GM23338 (cell line): ENCODE measurements around the gene SNX30. TPM values are rescaled to one million over a fixed set of nuclear protein-coding genes. Genes with fewer than 3 reads are reported as not detected.

ENCODE experiments used
- ATAC-seq: fragments of 200-7000 bp; cut with Tn5 transposase; 3 replicates; pipeline ENCODE4 v1.9.1; 2020
- DNase-seq: peaks from one replicate; pipeline ENCODE4 v3.0.0-alpha.2; 2015; ENCODE audit warnings: low spot score
- H2AFZ ChIP-seq: fragments of 200-600 bp; sonication (generic); 2 replicates; pipeline ENCODE4 v1.8.0; 2016; ENCODE audit warnings: antibody characterized with exemption, mild to moderate bottlenecking, moderate library complexity
- H3F3A ChIP-seq: fragments of 200-600 bp; sonication (generic); replicated peaks from 2 replicates; pipeline ENCODE4 v1.8.0; 2017; ENCODE audit warnings: antibody characterized with exemption, mixed run types, low read depth
- H3K27ac ChIP-seq: fragments of 200-600 bp; sonication (generic); 2 replicates; pipeline ENCODE4 v1.6.1; 2016; ENCODE audit warnings: low read depth
- H3K27me3 ChIP-seq: fragments of 200-600 bp; sonication (generic); 2 replicates; pipeline ENCODE4 v1.8.0; 2016; ENCODE audit warnings: mild to moderate bottlenecking, mixed run types, moderate library complexity; ENCODE audit not compliant: insufficient read depth
- H3K36me3 ChIP-seq: fragments of 200-600 bp; sonication (generic); 2 replicates; pipeline ENCODE4 v1.8.0; 2016; ENCODE audit warnings: mild to moderate bottlenecking; ENCODE audit not compliant: insufficient read depth
- H3K4me1 ChIP-seq: fragments of 200-600 bp; sonication (generic); 2 replicates; pipeline ENCODE4 v1.8.0; 2016; ENCODE audit warnings: mild to moderate bottlenecking, moderate library complexity; ENCODE audit not compliant: insufficient read depth
- H3K4me2 ChIP-seq: fragments of 200-600 bp; sonication (generic); 2 replicates; pipeline ENCODE4 v1.7.1; 2017; ENCODE audit warnings: mixed run types
- H3K4me3 ChIP-seq: fragments of 200-600 bp; sonication (generic); 2 replicates; pipeline ENCODE4 v1.6.1; 2016; ENCODE audit warnings: mixed run types
- H3K79me2 ChIP-seq: fragments of 200-600 bp; sonication (generic); replicated peaks from 2 replicates; pipeline ENCODE4 v1.8.0; 2017; ENCODE audit warnings: mild to moderate bottlenecking; ENCODE audit not compliant: insufficient read depth
- H3K9me2 ChIP-seq: fragments of 200-600 bp; sonication (generic); 2 replicates; pipeline ENCODE4 v1.8.0; 2017; ENCODE audit not compliant: insufficient read depth
- H4K20me1 ChIP-seq: fragments of 200-600 bp; sonication (generic); replicated peaks from 2 replicates; pipeline ENCODE4 v1.8.0; 2017; ENCODE audit warnings: mild to moderate bottlenecking; ENCODE audit not compliant: insufficient read depth
- H3K27ac Mint-ChIP-seq: 2 replicates; pipeline ENCODE4 v1.8.0; 2020; ENCODE audit warnings: inconsistent platforms, mild to moderate bottlenecking, moderate library complexity, mixed read lengths
- H3K27me3 Mint-ChIP-seq: 3 replicates; pipeline ENCODE4 v1.8.0; 2022; ENCODE audit warnings: low read depth, mild to moderate bottlenecking, moderate library complexity, mixed read lengths, inconsistent platforms; ENCODE audit not compliant: insufficient read depth, poor library complexity
- H3K36me3 Mint-ChIP-seq: 3 replicates; pipeline ENCODE4 v1.8.0; 2021; ENCODE audit warnings: low read depth, mild to moderate bottlenecking, inconsistent platforms, moderate library complexity, mixed read lengths
- H3K4me1 Mint-ChIP-seq: 3 replicates; pipeline ENCODE4 v1.8.0; 2020; ENCODE audit warnings: mild to moderate bottlenecking, inconsistent platforms, mixed read lengths
- H3K4me3 Mint-ChIP-seq: 3 replicates; pipeline ENCODE4 v1.8.0; 2021; ENCODE audit warnings: moderate library complexity, mild to moderate bottlenecking, inconsistent platforms, mixed read lengths
- H3K9me3 Mint-ChIP-seq: 3 replicates; pipeline ENCODE4 v1.8.0; 2020; ENCODE audit warnings: moderate library complexity, mild to moderate bottlenecking, inconsistent platforms, mixed read lengths
- CREB1 ChIP-seq: fragments of 250-450 bp; sonication (Bioruptor Pico); IDR thresholded peaks from 2 replicates; pipeline ENCODE4 v1.5.0; 2020; ENCODE audit warnings: low read depth, mild to moderate bottlenecking, moderate library complexity
- CTCF ChIP-seq, 2 experiments: fragments of 200-600 bp in 1 of 2; sonication (generic) in 1 of 2; conservative IDR thresholded peaks; 2 replicates each; pipeline versions ENCODE4 v1.5.1 to v1.6.1; 2016 to 2017; ENCODE audit warnings: antibody characterized with exemption in 2 of 2, low read depth in 2 of 2, mild to moderate bottlenecking in 2 of 2, moderate library complexity in 1 of 2
- ETS1 ChIP-seq: IDR thresholded peaks from 2 replicates; pipeline ENCODE4 v1.6.1; 2016; ENCODE audit warnings: antibody characterized with exemption
- EZH2 ChIP-seq: fragments of 200-600 bp; sonication (generic); IDR thresholded peaks from one replicate; pipeline ENCODE4 v1.8.0; 2017; ENCODE audit warnings: antibody characterized with exemption, mild to moderate bottlenecking, low read depth; ENCODE audit not compliant: unreplicated experiment
- EZH2phosphoT487 ChIP-seq: fragments of 200-600 bp; sonication (generic); IDR thresholded peaks from one replicate; pipeline ENCODE4 v1.8.1; 2018; ENCODE audit warnings: antibody characterized with exemption; ENCODE audit not compliant: unreplicated experiment
- JUNB ChIP-seq: IDR thresholded peaks from one replicate; pipeline ENCODE4 v1.6.1; 2016; ENCODE audit warnings: antibody characterized with exemption; ENCODE audit not compliant: unreplicated experiment
- NANOG ChIP-seq: IDR thresholded peaks from 2 replicates; pipeline ENCODE4 v1.6.1; 2016; ENCODE audit warnings: antibody characterized with exemption, borderline replicate concordance
- POLR2AphosphoS5 ChIP-seq: IDR thresholded peaks from 2 replicates; pipeline ENCODE4 v1.6.1; 2016; ENCODE audit warnings: antibody characterized with exemption, low read depth
- REST ChIP-seq: IDR thresholded peaks from one replicate; pipeline ENCODE4 v1.6.1; 2018; ENCODE audit warnings: antibody characterized with exemption; ENCODE audit not compliant: unreplicated experiment
- STAT1 ChIP-seq: IDR thresholded peaks from one replicate; pipeline ENCODE4 v1.6.1; 2016; ENCODE audit warnings: antibody characterized with exemption; ENCODE audit not compliant: unreplicated experiment
- ZNF114 ChIP-seq: fragments of 250-450 bp; sonication (Bioruptor Pico); IDR thresholded peaks from 2 replicates; pipeline ENCODE4 v1.5.0; 2020; ENCODE audit warnings: mild to moderate bottlenecking, moderate library complexity
- ZNF331 ChIP-seq: fragments of 250-450 bp; sonication (Bioruptor Pico); IDR thresholded peaks from 2 replicates; pipeline ENCODE4 v1.5.0; 2020; ENCODE audit warnings: low read depth, mild to moderate bottlenecking, moderate library complexity
- ZNF462 ChIP-seq: fragments of 250-450 bp; sonication (Bioruptor Pico); IDR thresholded peaks from 2 replicates; pipeline ENCODE4 v1.5.0; 2020; ENCODE audit warnings: mild to moderate bottlenecking, moderate library complexity
- polyA plus RNA-seq: library from polyadenylated mRNA; unstranded; fragments of >200 nt; fragmentation: Nextera tagmentation; extraction: Ambion mirVana; gene quantifications from 2 replicates; pipeline ENCODE4 v1.2.1, GENCODE V29; 2016
- total RNA-seq: library from RNA; depleted of rRNA; stranded (reverse); fragments of >200 nt; shearing (Covaris generic); gene quantifications from 2 replicates; pipeline ENCODE4 v1.2.3, GENCODE V29; 2014

Gene SNX30
- total and polyA plus RNA-seq, 2 experiments from 2014 or later = 2.1 to 17.8 TPM

GRCh38 chr9:112886351-112886750 lies 135.8 kb downstream of the SNX30 start:
- Histone ChIP-seq H4K20me1 (no peaks in the 10 kb centered on the region), H3K4me1 (no peaks in the 10 kb centered on the region), H3K4me3 (no peak overlapping the region), H3K4me2 (no peak overlapping the region), H3K9me2 (no peaks in the 10 kb centered on the region), H3K27me3 (peaks cover 24% of the 10 kb centered on the region), H3F3A (no peaks in the 10 kb centered on the region), H3K36me3 (no peaks in the 10 kb centered on the region), H3K79me2 (no peaks in the 10 kb centered on the region), H3K27ac (no peak overlapping the region), H2AFZ (no peak overlapping the region)
- Mint-ChIP-seq H3K27ac (no peak overlapping the region), H3K4me3 (no peak overlapping the region), H3K36me3 (no peaks in the 10 kb centered on the region), H3K9me3 (no peaks in the 10 kb centered on the region), H3K27me3 (peaks cover 23% of the 10 kb centered on the region), H3K4me1 (peaks cover 8% of the 10 kb centered on the region; the same call in 2 of the 3 replicates)
- DNase-seq (no peak), ATAC-seq (no peak)
- TF ChIP-seq ZNF462 (CRISPR knock-in tag) = no peak
- no peak for TF ChIP-seq POLR2AphosphoS5
- no peak for TF ChIP-seq EZH2phosphoT487
- no peak for TF ChIP-seq ZNF114
- TF ChIP-seq JUNB = no peak
- no peak for TF ChIP-seq EZH2
- no peak for TF ChIP-seq NANOG
- no peak for TF ChIP-seq ZNF331
- TF ChIP-seq CREB1 = no peak
- TF ChIP-seq REST = no peak
- no peak for TF ChIP-seq ETS1
- no peak for TF ChIP-seq CTCF (conservative IDR thresholded peaks at IDR 0.05; ENCODE audit: low read depth in 2 of 2)
- TF ChIP-seq STAT1 = no peak
